K562 (cell line): ENCODE data around the gene ATP6V0A1. TPM values are rescaled to one million over a fixed set of nuclear protein-coding genes. Genes with fewer than 3 reads are reported as not detected.

ENCODE experiments used
- ATAC-seq: fragments of 200-7000 bp; cut with Tn5 transposase; 3 replicates; pipeline ENCODE4 v1.9.1; 2020; ENCODE audit warnings: moderate library complexity
- BruUV-seq: library from RNA; stranded (reverse); fragments of 400-500 nt; replicated peaks from 2 replicates; lab custom pipeline; 2021; lab: Mats Ljungman, UMichigan
- CTCF ChIA-PET: fragments of 300-600 bp; formaldehyde crosslinking; extraction: SDS; loops from one replicate; lab custom pipeline; 2021; ENCODE audit warnings: low intra/inter-chr PET ratio; lab: Yijun Ruan, JAX
- POLR2A ChIA-PET: fragments of 300-600, 350-650 bp; sonication (Branson Sonifier 250); formaldehyde crosslinking; extraction: SDS; loops from one replicate; lab custom pipeline; 2021; ENCODE audit warnings: antibody characterized with exemption, inconsistent platforms; lab: Yijun Ruan, JAX
- DNase-seq, 4 experiments: peaks; one replicate each; pipeline versions ENCODE4 v3.0.0 to v3.0.0-alpha.2; 2011 to 2018; ENCODE audit warnings: low spot score in 3 of 4, mixed read lengths in 3 of 4; ENCODE audit errors: extremely low read depth in 1 of 4
- FAIRE-seq: peaks from 2 replicates; lab custom pipeline; 2011; peaks lifted over from hg19 to GRCh38; lab: Jason Lieb, UNC
- H2AFZ ChIP-seq: 2 replicates; pipeline ENCODE4 v1.6.0; 2011; ENCODE audit warnings: low read depth, low read length, control low read depth, inconsistent platforms
- H3K27ac ChIP-seq: fragments of 200-600 bp; 3 replicates; pipeline ENCODE4 v1.8.0; 2011; ENCODE audit warnings: low read depth, mild to moderate bottlenecking, control low read depth, inconsistent platforms, low read length, moderate library complexity, mixed read lengths; ENCODE audit errors: extremely low read depth
- H3K27me3 ChIP-seq, 2 experiments: fragments of 300-600 bp in 1 of 2; 2 replicates in 1 of 2; 3 replicates in 1 of 2; pipeline versions ENCODE4 v1.6.0 to v1.8.0; 2011; ENCODE audit warnings: inconsistent platforms in 2 of 2, low read length in 2 of 2, mild to moderate bottlenecking in 1 of 2, mixed read lengths in 1 of 2, moderate library complexity in 1 of 2; ENCODE audit not compliant: control insufficient read depth in 2 of 2, insufficient read depth in 2 of 2
- H3K36me3 ChIP-seq: fragments of 300-600 bp; 3 replicates; pipeline ENCODE4 v1.8.0; 2011; ENCODE audit warnings: mild to moderate bottlenecking, low read length, inconsistent platforms; ENCODE audit not compliant: control insufficient read depth, insufficient read depth
- H3K4me1 ChIP-seq, 2 experiments: fragments of 200-600 bp in 1 of 2; replicated peaks in 1 of 2; 2 replicates in 1 of 2; 3 replicates in 1 of 2; pipeline versions ENCODE4 v1.5.1 to v1.8.0; 2011; ENCODE audit warnings: inconsistent platforms in 2 of 2, low read length in 2 of 2, mild to moderate bottlenecking in 1 of 2, mixed read lengths in 1 of 2, moderate library complexity in 1 of 2; ENCODE audit not compliant: control insufficient read depth in 2 of 2, insufficient read depth in 2 of 2
- H3K4me2 ChIP-seq: 2 replicates; pipeline ENCODE4 v1.6.1; 2011; ENCODE audit warnings: low read length, control low read depth, inconsistent platforms, mixed read lengths; ENCODE audit not compliant: insufficient read depth
- H3K4me3 ChIP-seq: fragments of 200-600 bp; sonication (generic), shearing (Covaris generic); 2 replicates; pipeline ENCODE4 v1.5.1; 2016; ENCODE audit warnings: control low read depth, inconsistent platforms
- H3K79me2 ChIP-seq: fragments of 200-600 bp; 3 replicates; pipeline ENCODE4 v1.8.0; 2011; ENCODE audit warnings: low read length, inconsistent platforms; ENCODE audit not compliant: control insufficient read depth, insufficient read depth
- H3K9ac ChIP-seq, 2 experiments: 2 replicates each; pipeline versions ENCODE4 v1.6.0 to v1.6.1; 2011; ENCODE audit warnings: low read depth in 2 of 2, low read length in 2 of 2, control low read depth in 1 of 2, inconsistent platforms in 1 of 2, mild to moderate bottlenecking in 1 of 2, mixed read lengths in 1 of 2; ENCODE audit not compliant: insufficient read depth in 1 of 2
- H3K9me1 ChIP-seq: one replicate; pipeline ENCODE4 v1.6.0; 2011; ENCODE audit warnings: inconsistent platforms, mild to moderate bottlenecking, low read length, moderate library complexity; ENCODE audit not compliant: control insufficient read depth, insufficient read depth
- H3K9me3 ChIP-seq: replicated peaks from 2 replicates; pipeline ENCODE4 v1.5.1; 2011; ENCODE audit warnings: low read depth, low read length, inconsistent platforms; ENCODE audit not compliant: control insufficient read depth, insufficient read depth
- H4K20me1 ChIP-seq: replicated peaks from 2 replicates; pipeline ENCODE4 v1.6.1; 2011; ENCODE audit warnings: low read length, inconsistent platforms, mixed read lengths; ENCODE audit not compliant: control insufficient read depth, insufficient read depth
- AFF1 ChIP-seq, 2 experiments: fragments of 450-650 bp; IDR thresholded peaks; 2 replicates each; pipeline ENCODE4 v1.6.1; 2018; ENCODE audit warnings: mild to moderate bottlenecking in 2 of 2, low read depth in 1 of 2; ENCODE audit not compliant: partially characterized antibody in 2 of 2
- E4F1 ChIP-seq: fragments of 250-450 bp; sonication (Bioruptor Pico); IDR thresholded peaks from 2 replicates; pipeline ENCODE4 v1.5.0; 2021; ENCODE audit warnings: mild to moderate bottlenecking, borderline replicate concordance
- MAZ ChIP-seq, 2 experiments: fragments of 450-650 bp in 1 of 2; sonication (generic) in 1 of 2; formaldehyde crosslinking; IDR thresholded peaks in 1 of 2; conservative IDR thresholded peaks in 1 of 2; 2 replicates each; pipeline versions ENCODE4 v1.4.0 to v1.5.0; 2020; ENCODE audit warnings: mild to moderate bottlenecking in 1 of 2, missing genetic modification reagents in 1 of 2
- PML ChIP-seq: IDR thresholded peaks from 2 replicates; pipeline ENCODE4 v1.6.1; 2012; ENCODE audit warnings: low read length, inconsistent platforms
- TCF3 ChIP-seq: sonication (generic); formaldehyde crosslinking; IDR thresholded peaks from 2 replicates; pipeline ENCODE4 v1.4.0; 2020; ENCODE audit warnings: mild to moderate bottlenecking, missing genetic modification reagents
- ZBTB7A ChIP-seq: IDR thresholded peaks from 2 replicates; pipeline ENCODE4 v1.6.1; 2011; ENCODE audit warnings: low read depth, mild to moderate bottlenecking, low read length, moderate library complexity, borderline replicate concordance; ENCODE audit not compliant: control insufficient read depth
- ZNF280A ChIP-seq: fragments of 450-650 bp; IDR thresholded peaks from 2 replicates; pipeline ENCODE4 v1.6.1; 2018; ENCODE audit warnings: mild to moderate bottlenecking, low read depth; ENCODE audit not compliant: partially characterized antibody
- WGBS: fragments of 100-300 bp; shearing (Covaris generic); methylation state at CpG from one replicate; pipeline ENCODE4 v1.1.6; 2016; ENCODE audit warnings: low coverage, mixed read lengths; ENCODE audit not compliant: insufficient coverage; ENCODE audit errors: missing lambda C conversion rate; 5-methylcytosine and 5-hydroxymethylcytosine counted together
- in situ Hi-C: fragments of 300-500 bp; cut with MboI; formaldehyde crosslinking; loops from 4 replicates; pipeline ENCODE4 v1.15.0; 2018; ENCODE audit warnings: inconsistent platforms, mixed read lengths
- intact Hi-C: fragments of 100-400 bp; cut with micrococcal nuclease; formaldehyde crosslinking; loops from 2 replicates; pipeline ENCODE4 v1.14.2; 2022
- polyA plus RNA-seq, 8 experiments: library from polyadenylated mRNA; depleted of rRNA in 4 of 8; stranded (reverse) in 5 of 8; unstranded in 3 of 8; fragments of >200 nt; fragmentation: Nextera tagmentation in 2 of 8; fragmentation: Illumina TruSeq in 1 of 8; extraction: Ambion mirVana in 2 of 8; extraction: Trizol in 1 of 8; gene quantifications; 2 replicates each; pipeline versions ENCODE4 v1.2.1 to v1.2.3, GENCODE V29; 2011 to 2014; ENCODE audit warnings: inconsistent platforms in 1 of 8, missing spikeins in 1 of 8
- total RNA-seq, 7 experiments: library from RNA; depleted of rRNA in 6 of 7; stranded (reverse); fragments of >200 nt in 6 of 7; fragmentation: Illumina TruSeq in 2 of 7; extraction: Trizol in 2 of 7; gene quantifications; 2 replicates each; pipeline versions ENCODE4 v1.2.1 to v1.2.3, GENCODE V29; 2011 to 2021; ENCODE audit warnings: low replicate concordance in 1 of 7

Gene ATP6V0A1
- total and polyA plus RNA-seq, 9 of the 15 experiments (the other 6 are each of a cell fraction or from before 2014, with no cell fraction given) = 11.8 to 158 (median 75.5) TPM

GRCh38 chr17:42422958-42423712, 35.5 kb upstream of the ATP6V0A1 start, which contains the start of gene CAVIN1 (continued):
- peak; percentile 71 to 90 for TF ChIP-seq MAZ (CRISPR knock-in tag; conservative IDR thresholded peaks at IDR 0.05 in 1 of 2, IDR thresholded peaks at IDR 0.05 in 1 of 2)
- TF ChIP-seq TCF3 (CRISPR knock-in tag) = 0 out of 2 replicates have a peak, but pooled peaks have one; percentile 7
- TF ChIP-seq E4F1 (CRISPR knock-in tag) = no peak
- peak; percentile 39; the same call in 1 of the 2 replicates for TF ChIP-seq ZBTB7A
- TF ChIP-seq, all 486 proteins: peak for 74

- H3K4me2 ChIP-seq = no peak overlapping the region
- TF ChIP-seq PML (no peak), ZNF280A (no peak), AFF1 (IDR thresholded peaks at IDR 0.05; ENCODE audit: low read depth in 1 of 2, partially characterized antibody in 2 of 2) (no peak)
Measured at GRCh38 chr17:42423766-42424165, 34.9 kb upstream of the ATP6V0A1 start.

More at GRCh38 chr17:42423766-42424165, 34.9 kb upstream of the ATP6V0A1 start:
- intact Hi-C loops = loop anchor here (2.0 kb wide), 1 partner anchor 35 kb away; the partner anchor contains the start of gene ATP6V0A1
- Histone ChIP-seq H4K20me1 (peaks cover 12% of the 10 kb centered on the region; the same call in 1 of the 2 replicates), H3K79me2 (peaks cover 43% of the 10 kb centered on the region), H3K4me3 (peak overlapping the region; percentile 64), H3K27me3 (no peaks in the 10 kb centered on the region), H3K9ac (no peak overlapping the region), H3K4me1 (peaks cover 25 to 33% of the 10 kb centered on the region in 2 experiments; a peak in 4 of 5 replicates), H3K27ac (no peak overlapping the region), H3K36me3 (peaks cover 22% of the 10 kb centered on the region; the same call in 2 of the 3 replicates), H3K9me3 (no peaks in the 10 kb centered on the region), H2AFZ (no peak overlapping the region), H3K9me1 (no peaks in the 10 kb centered on the region)
- in situ Hi-C loops = loop anchor here (5.0 kb wide), 1 partner anchor 104 kb away; no protein-coding TSS in a partner anchor
- ChIA-PET CTCF (no interaction called here), POLR2A (interaction anchor here (0.6 to 2.2 kb wide), 10 partner anchors 9 to 359 kb away, joined by 3 to 9 read pairs (median 5); no protein-coding TSS in a partner anchor)
- no TSS peak for BruUV-seq
- 64% methylated on average over 7 of the region's 11 CpGs for WGBS
- DNase-seq (no peak), ATAC-seq (no peak), FAIRE-seq (no peak)
